Occipital lobe (tissue), 2 donors: ENCODE results near the gene DSCAML1. TPM values are rescaled to one million over a fixed set of nuclear protein-coding genes. Genes with fewer than 3 reads are reported as not detected.

Experiments used
- DNase-seq: peaks from one replicate; lab custom pipeline; 2025; lab: John Stamatoyannopoulos, UW
- total RNA-seq: library from RNA; depleted of rRNA; stranded (reverse); fragments of >200 nt; gene quantifications from one replicate; pipeline ENCODE4 v1.2.3, GENCODE V29; 2014

DSCAML1 gene
- total RNA-seq, 1 donor from 2014 or later: 7.6 TPM

- no peak for DNase-seq
Measured at GRCh38 chr11:117502015-117502778, 294.8 kb downstream of the DSCAML1 start.

- DNase-seq: no peak
Measured at GRCh38 chr11:117501237-117501898, 295.6 kb downstream of the DSCAML1 start.

DNA sequence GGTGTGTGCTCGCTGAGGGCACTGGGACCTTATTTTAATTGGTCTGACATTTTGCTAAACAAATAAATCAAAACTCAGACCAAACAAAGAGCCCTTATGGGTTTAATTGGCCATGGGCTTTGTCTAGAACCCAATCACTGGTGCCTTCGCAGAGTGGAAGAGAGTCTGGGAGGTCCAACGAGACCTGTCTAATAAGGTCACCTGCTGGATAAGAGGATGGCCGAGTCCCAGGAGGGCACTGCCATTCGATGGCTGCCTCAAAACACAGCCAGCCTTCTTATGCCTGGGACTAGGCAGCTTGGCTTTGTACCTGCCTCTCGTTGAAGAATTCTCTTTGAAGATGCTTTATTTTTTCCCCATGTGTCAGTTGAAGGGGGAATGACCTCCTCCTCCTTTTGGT is 298.2 kb downstream of the DSCAML1 start:
- DNase-seq: no peak

GRCh38 chr11:117497206-117497951 is 299.6 kb downstream of the DSCAML1 start:
- peak; percentile 35 for DNase-seq

GRCh38 chr11:117495357-117495756 is 301.7 kb downstream of the DSCAML1 start:
- DNase-seq: no peak

- no peak for DNase-seq
Measured at GRCh38 chr11:117492578-117493251, 304.3 kb downstream of the DSCAML1 start.

GRCh38 chr11:117490911-117491310 is 306.1 kb downstream of the DSCAML1 start:
- DNase-seq: peak; percentile 32

DNA sequence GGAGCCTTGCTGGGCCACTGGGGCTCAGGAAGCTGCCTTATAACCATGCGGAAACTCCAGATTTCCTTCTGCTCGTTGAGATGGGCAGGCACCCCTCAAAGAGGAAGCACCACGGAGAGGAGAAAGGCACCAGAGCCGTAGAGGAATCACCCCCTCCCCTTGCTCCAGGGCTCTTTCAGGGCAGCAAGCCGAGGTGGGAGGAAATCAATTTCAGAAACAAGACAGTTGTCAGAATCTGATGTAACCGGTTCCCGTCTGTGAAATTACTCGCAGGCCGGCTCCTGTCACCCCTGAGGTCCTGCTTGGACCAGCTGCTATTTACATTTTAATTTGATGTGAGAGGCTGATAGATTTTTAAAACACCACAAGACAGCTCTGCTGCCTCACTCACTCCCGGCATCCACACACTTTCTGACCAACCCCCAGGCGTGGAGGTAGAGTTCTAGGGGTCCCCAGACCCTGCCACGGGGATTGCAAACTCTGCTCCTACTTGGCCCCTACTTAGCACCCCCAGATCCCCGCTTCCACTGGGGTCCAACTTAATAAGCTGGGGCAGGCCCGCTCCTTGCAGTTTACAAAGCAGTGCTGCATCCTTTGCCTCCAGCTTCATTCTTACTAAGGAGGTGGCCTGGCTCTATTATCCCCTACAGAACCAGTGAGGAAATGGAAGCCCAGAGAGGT is 306.9 kb downstream of the DSCAML1 start:
- DNase-seq: no peak

- DNase-seq: no peak
Measured at GRCh38 chr11:117488996-117489952, 307.7 kb downstream of the DSCAML1 start.

GRCh38 chr11:117486059-117486458 is 311.0 kb downstream of the DSCAML1 start:
- no peak for DNase-seq

GRCh38 chr11:117484156-117484555 is 312.9 kb downstream of the DSCAML1 start:
- no peak for DNase-seq

DNA sequence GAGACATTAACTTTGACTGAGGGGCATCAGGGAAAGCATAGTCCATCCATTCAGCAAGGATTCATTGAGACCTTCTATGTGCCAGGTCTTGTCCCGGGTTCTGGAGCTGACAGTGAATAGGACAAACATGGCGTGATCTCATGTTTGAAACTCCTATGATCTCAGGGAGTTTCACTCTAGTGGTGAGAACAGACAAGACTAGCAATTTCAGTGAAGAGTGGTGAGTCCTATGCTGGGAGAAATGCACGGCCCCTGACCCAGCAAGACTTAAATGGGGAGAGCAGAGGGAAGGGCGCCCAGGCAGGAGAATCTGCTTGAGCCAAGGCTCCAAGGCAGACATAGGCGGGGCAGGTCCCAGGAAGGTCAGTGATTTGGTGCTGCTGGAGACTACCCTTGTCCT is 313.6 kb downstream of the DSCAML1 start:
- no peak for DNase-seq

- DNase-seq: no peak
Measured at GRCh38 chr11:117482881-117483280, 314.1 kb downstream of the DSCAML1 start.

DNA sequence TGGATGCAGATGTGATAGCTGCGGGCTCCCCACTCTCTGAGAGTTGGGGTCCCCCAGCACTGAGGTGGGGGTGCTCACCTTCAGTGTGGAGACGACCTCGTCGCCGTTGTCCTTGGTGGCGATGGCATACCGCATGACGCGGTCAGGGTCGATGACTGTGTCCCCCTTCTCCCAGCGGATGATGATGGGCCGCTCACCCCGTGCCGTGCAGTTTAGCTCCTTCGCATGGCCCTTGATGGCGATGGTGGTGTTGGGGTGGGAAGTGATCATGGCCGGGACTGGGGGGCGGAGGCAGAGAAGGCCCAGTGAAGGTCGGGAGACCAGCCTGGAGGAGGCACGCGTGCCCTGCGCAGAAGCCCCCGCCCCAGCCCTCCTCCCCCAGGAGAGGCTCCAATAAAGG is 315.1 kb downstream of the DSCAML1 start:
- no peak for DNase-seq

DNA sequence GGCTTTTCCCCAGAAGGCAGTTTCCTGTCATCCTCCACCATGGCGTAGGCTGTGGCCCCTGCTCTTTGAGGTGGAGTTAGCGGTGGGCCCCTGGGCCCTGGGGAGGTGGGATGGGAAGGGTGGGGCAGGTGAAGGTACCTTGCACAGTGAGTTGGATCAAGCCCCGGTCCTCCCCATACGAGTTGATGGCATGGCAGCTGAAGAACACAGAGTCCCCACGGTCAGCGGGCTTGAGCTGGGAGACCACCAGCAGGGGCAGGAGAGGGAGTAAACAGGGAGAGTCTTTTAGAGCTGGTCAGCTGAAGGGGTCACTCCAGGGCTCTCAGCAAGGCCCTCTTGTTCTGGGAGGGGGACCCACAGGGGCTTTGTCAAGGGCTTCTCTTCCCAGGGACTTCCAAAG is 316.0 kb downstream of the DSCAML1 start:
- no peak for DNase-seq

DNA sequence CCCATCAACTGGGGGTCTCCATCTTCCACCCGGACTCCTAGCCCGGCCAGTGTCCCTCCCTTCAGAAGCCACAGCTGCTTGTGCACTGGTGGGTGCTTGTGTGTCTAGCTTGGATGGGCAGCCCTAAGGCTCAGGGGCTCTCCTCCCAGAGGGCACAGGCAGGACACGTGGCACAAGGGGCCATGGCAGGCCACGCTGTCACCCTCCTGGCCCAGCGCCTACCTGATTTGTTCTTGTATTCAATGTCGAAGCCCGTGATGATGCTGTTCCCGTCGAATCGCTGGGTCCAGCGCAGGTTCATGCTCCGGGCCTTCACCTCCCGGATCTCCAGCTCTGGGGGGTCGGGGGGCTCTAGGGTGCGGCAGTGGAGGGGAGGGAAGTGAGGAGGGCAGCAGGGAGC is 316.8 kb downstream of the DSCAML1 start:
- DNase-seq: no peak

DNA sequence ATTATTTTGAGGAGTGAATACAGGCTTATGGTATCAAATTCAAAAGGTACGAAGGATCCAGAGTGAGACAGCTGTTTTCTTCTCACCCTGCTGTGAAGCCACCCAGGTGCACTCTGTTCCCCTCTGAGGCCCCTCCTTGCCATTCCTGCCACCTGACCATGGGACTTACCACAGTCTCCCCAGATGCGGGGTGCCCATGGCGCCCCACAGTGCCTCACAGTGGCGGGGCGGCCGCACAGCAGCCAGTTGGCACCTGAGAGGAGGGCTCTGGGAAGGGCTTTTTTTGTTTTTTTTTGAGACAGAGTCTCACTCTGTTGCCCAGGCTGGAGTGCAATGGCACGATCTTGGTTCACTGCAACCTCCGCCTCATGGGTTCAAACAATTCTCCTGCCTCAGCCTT is 317.6 kb downstream of the DSCAML1 start:
- DNase-seq: no peak

GRCh38 chr11:117478926-117479325 is 318.1 kb downstream of the DSCAML1 start:
- no peak for DNase-seq

DNA sequence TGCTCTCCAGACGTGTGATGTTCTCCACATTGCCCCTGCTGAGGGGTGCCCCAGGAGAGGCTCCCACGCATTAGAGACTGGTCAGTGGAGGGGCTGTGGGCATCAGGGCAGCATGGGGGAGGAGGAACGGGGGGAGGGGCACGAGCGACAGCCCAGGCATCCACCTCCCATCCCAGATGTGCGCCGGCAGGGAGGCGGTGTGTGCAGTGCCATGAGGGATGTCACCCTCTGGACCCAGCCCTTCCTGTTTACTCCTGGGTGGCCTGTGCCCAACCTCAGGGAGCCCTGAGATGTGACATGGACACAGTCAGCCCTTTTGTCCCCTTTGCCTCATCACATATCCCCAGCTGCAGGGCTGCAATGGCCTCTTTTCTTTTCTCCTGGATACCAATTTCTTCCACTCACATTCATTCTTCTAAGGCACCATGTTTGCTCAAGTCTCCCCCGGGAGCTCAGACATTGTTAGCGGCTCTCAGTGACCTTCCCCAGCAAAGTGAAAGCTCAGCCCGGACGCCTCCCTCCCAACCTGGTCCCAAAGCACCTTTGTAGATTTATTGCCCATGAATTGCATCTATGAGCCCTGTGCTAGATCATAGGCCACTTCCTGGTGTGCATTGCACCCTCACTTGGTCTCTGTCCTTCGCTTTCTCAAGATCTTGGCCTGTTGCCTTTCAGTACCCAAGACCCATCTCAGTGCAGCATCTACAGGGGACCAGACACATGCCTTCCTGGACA is 318.7 kb downstream of the DSCAML1 start:
- DNase-seq: no peak
